Neuronal stem cell (in vitro differentiated cells): ENCODE measurements around the gene TIMM10B. TPM values are rescaled to one million over a fixed set of nuclear protein-coding genes. Genes with fewer than 3 reads are reported as not detected.

ENCODE experiments used
- DNase-seq: peaks from one replicate; pipeline ENCODE4 v3.0.0-alpha.2; 2013; ENCODE audit warnings: low spot score
- H2AFZ ChIP-seq: one replicate; pipeline ENCODE4 v1.6.1; 2013; ENCODE audit warnings: mild to moderate bottlenecking, low read length, inconsistent platforms
- H2AK5ac ChIP-seq: 2 replicates; pipeline ENCODE4 v1.6.1; 2013; ENCODE audit warnings: low read depth, mild to moderate bottlenecking, inconsistent platforms, low read length, moderate library complexity, mixed read lengths
- H2BK120ac ChIP-seq: 2 replicates; pipeline ENCODE4 v1.6.1; 2013; ENCODE audit warnings: low read depth, mild to moderate bottlenecking, inconsistent platforms, low read length, moderate library complexity, mixed read lengths
- H2BK12ac ChIP-seq: one replicate; pipeline ENCODE4 v1.6.1; 2013; ENCODE audit warnings: low read length, inconsistent platforms
- H2BK15ac ChIP-seq: 2 replicates; pipeline ENCODE4 v1.6.1; 2013; ENCODE audit warnings: mild to moderate bottlenecking, low read length, inconsistent platforms, mixed read lengths
- H2BK5ac ChIP-seq: one replicate; pipeline ENCODE4 v1.6.1; 2013; ENCODE audit warnings: inconsistent platforms, mild to moderate bottlenecking, low read length, moderate library complexity
- H3K14ac ChIP-seq: one replicate; pipeline ENCODE4 v1.6.1; 2013; ENCODE audit warnings: low read length, inconsistent platforms
- H3K18ac ChIP-seq: 2 replicates; pipeline ENCODE4 v1.6.1; 2013; ENCODE audit warnings: low read length, inconsistent platforms
- H3K23ac ChIP-seq: 2 replicates; pipeline ENCODE4 v1.6.1; 2013; ENCODE audit warnings: low read depth, mild to moderate bottlenecking, mixed read lengths, low read length, inconsistent platforms; ENCODE audit not compliant: poor library complexity
- H3K27ac ChIP-seq: replicated peaks from 3 replicates; pipeline ENCODE4 v1.5.1; 2013; ENCODE audit warnings: low read length, inconsistent platforms
- H3K27me3 ChIP-seq, 3 experiments: 2 replicates each; pipeline ENCODE4 v1.6.1; 2013; ENCODE audit warnings: low read length in 3 of 3, mild to moderate bottlenecking in 2 of 3, inconsistent platforms in 1 of 3, low read depth in 1 of 3, mixed read lengths in 1 of 3, moderate library complexity in 1 of 3; ENCODE audit not compliant: control insufficient read depth in 3 of 3, insufficient read depth in 3 of 3
- H3K36me3 ChIP-seq, 2 donors: replicated peaks in 1 of 2; 2 replicates each; pipeline ENCODE4 v1.6.1; 2013; ENCODE audit warnings: low read length in 2 of 2; ENCODE audit not compliant: control insufficient read depth in 2 of 2, insufficient read depth in 2 of 2
- H3K4ac ChIP-seq: 2 replicates; pipeline ENCODE4 v1.6.1; 2013; ENCODE audit warnings: inconsistent platforms, mild to moderate bottlenecking, low read length, moderate library complexity
- H3K4me1 ChIP-seq, 2 donors: 1 replicate in 1 of 2; 2 replicates in 1 of 2; pipeline ENCODE4 v1.6.1; 2013; ENCODE audit warnings: low read length in 2 of 2, low read depth in 1 of 2; ENCODE audit not compliant: control insufficient read depth in 2 of 2, insufficient read depth in 1 of 2
- H3K4me2 ChIP-seq: one replicate; pipeline ENCODE4 v1.6.1; 2013; ENCODE audit warnings: mild to moderate bottlenecking, low read length, inconsistent platforms; ENCODE audit not compliant: insufficient read depth, poor library complexity, severe bottlenecking
- H3K4me3 ChIP-seq, 2 donors: 2 replicates each; pipeline ENCODE4 v1.5.1; 2013; ENCODE audit warnings: low read length in 2 of 2, mild to moderate bottlenecking in 2 of 2, inconsistent platforms in 1 of 2, moderate library complexity in 1 of 2
- H3K79me1 ChIP-seq: one replicate; pipeline ENCODE4 v1.6.1; 2013; ENCODE audit warnings: low read depth, mild to moderate bottlenecking, inconsistent platforms, low read length, moderate library complexity
- H3K9ac ChIP-seq: one replicate; pipeline ENCODE4 v1.6.1; 2013; ENCODE audit warnings: mild to moderate bottlenecking, low read depth, low read length, inconsistent platforms; ENCODE audit not compliant: poor library complexity
- H3K9me3 ChIP-seq, 2 donors: replicated peaks in 1 of 2; 2 replicates each; pipeline versions ENCODE3 to v1.6.1; 2013; ENCODE audit warnings: low read length in 2 of 2, mild to moderate bottlenecking in 2 of 2, inconsistent platforms in 1 of 2, low read depth in 1 of 2, mixed read lengths in 1 of 2, moderate library complexity in 1 of 2; ENCODE audit not compliant: control insufficient read depth in 2 of 2, insufficient read depth in 1 of 2
- H4K8ac ChIP-seq: one replicate; pipeline ENCODE4 v1.6.1; 2013; ENCODE audit warnings: low read depth, mild to moderate bottlenecking, inconsistent platforms, low read length, moderate library complexity
- H4K91ac ChIP-seq: one replicate; pipeline ENCODE4 v1.6.1; 2013; ENCODE audit warnings: low read length, low read depth, mild to moderate bottlenecking, inconsistent platforms; ENCODE audit not compliant: poor library complexity
- WGBS, 2 donors: extraction: QIAGEN DNeasy Blood & Tissue Kit; methylation state at CpG; one replicate each; pipeline ENCODE4 v1.1.7; 2013; ENCODE audit warnings: missing lambda C conversion rate in 2 of 2, mixed read lengths in 1 of 2; ENCODE audit not compliant: insufficient read length in 2 of 2, insufficient replicate concordance in 1 of 2; ENCODE audit errors: extremely low coverage in 2 of 2; 5-methylcytosine and 5-hydroxymethylcytosine counted together
- polyA plus RNA-seq, 2 experiments: library from polyadenylated mRNA; stranded (reverse); fragments of 200-250 nt; gene quantifications; one replicate each; pipeline ENCODE4 v1.2.3, GENCODE V29; 2013

Gene TIMM10B, protein sequence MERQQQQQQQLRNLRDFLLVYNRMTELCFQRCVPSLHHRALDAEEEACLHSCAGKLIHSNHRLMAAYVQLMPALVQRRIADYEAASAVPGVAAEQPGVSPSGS
- polyA plus RNA-seq (2013, experiment 1 of 2), result 33.0 TPM
- polyA plus RNA-seq (2013, experiment 2 of 2), result 33.9 TPM

DNA sequence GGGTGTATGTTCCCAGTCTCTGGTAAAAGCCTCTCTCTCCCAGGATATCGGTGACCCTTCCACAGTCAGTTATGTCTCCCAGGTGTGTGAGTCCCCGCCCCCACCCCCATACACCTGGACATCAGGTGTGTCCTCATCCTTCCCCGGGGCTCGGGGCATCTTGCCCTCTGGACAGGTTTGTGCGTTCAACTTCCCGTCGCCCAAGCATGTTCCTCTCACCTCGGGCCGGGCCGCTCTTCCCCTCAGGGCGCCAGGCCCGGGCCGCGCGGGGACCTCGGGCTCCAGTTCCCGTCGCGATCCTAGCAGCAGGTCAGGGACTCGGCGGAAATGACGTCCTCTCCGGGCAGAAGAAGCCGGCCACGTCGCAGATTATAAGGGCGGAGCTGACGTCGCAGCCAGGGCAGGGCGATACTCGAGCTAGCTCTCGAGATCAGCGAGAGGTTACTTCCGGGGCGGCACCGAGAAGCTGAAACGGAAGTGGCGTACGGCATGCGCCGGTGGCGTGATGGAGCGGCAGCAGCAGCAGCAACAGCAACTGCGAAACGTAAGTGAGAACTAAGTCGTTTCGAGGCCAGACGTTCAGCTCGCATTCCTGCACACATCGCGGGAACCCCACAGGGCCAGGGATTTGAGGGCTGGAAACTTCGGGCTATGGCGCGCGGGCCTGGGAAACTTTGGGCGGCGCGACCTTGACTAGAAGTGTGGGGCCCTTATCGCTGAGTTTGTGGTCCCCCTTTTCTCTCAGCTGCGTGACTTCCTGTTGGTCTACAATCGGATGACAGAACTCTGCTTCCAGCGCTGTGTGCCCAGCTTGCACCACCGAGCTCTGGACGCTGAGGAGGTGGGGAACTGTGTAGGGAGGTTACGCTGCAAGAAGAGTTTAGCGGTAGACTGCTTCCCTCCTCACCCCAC lies at the start of gene TIMM10B, which contains the start of gene ARFIP2:
TSS of gene TIMM10B (plus strand) at position 490 of the 912 bp plus-strand sequence. CDS start at position 506, 16 bp downstream.
TSS of gene ARFIP2 (minus strand) at position 320 of the 912 bp plus-strand sequence. CDS start 910 bp downstream, outside the sequence.
- Histone ChIP-seq H3K9ac (peak within 1 kb of the TSS; percentile 96), H3K27me3 (no peaks in the 10 kb centered on the region), H2BK15ac (peak within 1 kb of the TSS; percentile 5), H2BK12ac (peak within 1 kb of the TSS; percentile 33), H3K18ac (peak within 1 kb of the TSS; percentile 86), H2BK5ac (peak within 1 kb of the TSS; percentile 82), H4K8ac (no peak within 1 kb of the TSS), H4K91ac (no peak within 1 kb of the TSS), H3K79me1 (peaks cover 14% of the 10 kb centered on the region), H3K4me2 (peak within 1 kb of the TSS; percentile 96), H3K36me3 (peaks cover 27 to 80% of the 10 kb centered on the region in 2 donors), H3K14ac (no peak within 1 kb of the TSS), H3K9me3 (no peaks in the 10 kb centered on the region), H3K4me3 (peak within 1 kb of the TSS; percentile 84 to 88), H2BK120ac (no peak within 1 kb of the TSS), H3K27ac (peak within 1 kb of the TSS; percentile 57), H3K23ac (peak within 1 kb of the TSS; percentile 86), H2AK5ac (peak within 1 kb of the TSS; percentile 36), H3K4ac (no peak within 1 kb of the TSS), H3K4me1 (peaks cover 5 to 9% of the 10 kb centered on the region in 2 donors), H2AFZ (peak within 1 kb of the TSS; percentile 72)
- WGBS, 2 donors, result no CpG with 5 or more reads among the region's 66 CpGs
- peak; percentile 93 for DNase-seq

DNA sequence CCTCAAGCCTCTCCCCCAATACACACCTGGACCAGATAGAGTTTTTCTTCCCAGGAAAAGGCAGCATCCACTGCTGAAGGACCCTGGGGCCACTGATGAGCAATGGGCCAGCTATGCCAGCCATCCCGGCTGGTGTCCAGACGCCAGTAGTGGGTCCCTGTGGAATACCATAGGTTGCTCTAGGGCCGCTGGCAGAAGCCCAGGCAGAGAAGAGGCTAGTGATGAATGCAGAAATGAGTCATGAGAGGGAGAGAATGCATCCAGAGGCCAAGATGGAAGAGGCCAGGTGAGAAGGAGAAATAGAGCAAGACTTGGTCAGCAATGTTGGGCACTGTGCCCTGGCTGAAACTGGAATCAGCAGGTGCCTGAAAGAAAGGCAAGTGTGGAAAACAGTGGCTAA lies 49.4 kb upstream of the TIMM10B start:
- no peak overlapping the region for H2BK15ac ChIP-seq
- no peak for DNase-seq

DNA sequence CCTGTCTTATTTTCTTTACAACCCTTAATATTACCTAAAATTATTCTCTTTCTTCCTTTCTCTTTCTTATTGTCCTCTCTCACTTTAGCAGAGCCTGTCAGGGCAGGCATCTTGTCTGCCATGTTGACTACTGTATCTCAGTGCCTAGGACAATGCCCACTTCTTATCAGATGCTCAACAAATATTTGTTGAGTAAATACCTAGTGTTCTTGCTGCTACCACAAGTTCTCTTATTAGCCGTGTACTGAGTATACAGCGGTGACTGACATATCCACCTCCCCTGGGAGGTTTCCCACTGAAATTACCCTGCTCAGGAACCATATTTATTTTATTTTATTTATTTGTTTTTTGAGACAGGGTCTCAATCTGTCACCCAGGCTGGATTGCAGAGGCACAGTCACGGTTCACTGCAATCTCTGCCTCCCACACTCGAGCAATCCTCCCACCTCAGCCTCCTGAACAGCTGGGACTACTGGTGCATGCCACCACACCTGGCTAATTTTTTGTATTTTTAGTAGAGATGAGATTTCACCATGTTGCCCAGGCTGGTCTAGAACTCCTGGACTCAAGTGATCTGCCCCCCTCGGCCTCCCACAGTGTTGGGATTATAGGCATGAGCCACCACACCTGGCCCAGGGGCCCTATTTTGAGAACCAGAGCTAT lies 47.2 kb upstream of the TIMM10B start:
- Histone ChIP-seq H3K4me2 (no peak overlapping the region), H3K4me3 (no peak overlapping the region), H2BK120ac (no peak overlapping the region), H3K9me3 (no peaks in the 10 kb centered on the region), H3K4me1 (peaks cover 2% of the 10 kb centered on the region in 2 donors), H3K27ac (no peak overlapping the region), H2BK15ac (no peak overlapping the region), H2BK5ac (no peak overlapping the region), H2BK12ac (no peak overlapping the region), H3K14ac (no peak overlapping the region), H2AFZ (no peak overlapping the region), H3K9ac (no peak overlapping the region), H3K18ac (no peak overlapping the region), H3K27me3 (peaks cover 0 to 11% (median 0%) of the 10 kb centered on the region in 3 experiments), H3K79me1 (no peaks in the 10 kb centered on the region), H4K8ac (no peak overlapping the region), H2AK5ac (no peak overlapping the region), H3K36me3 (no peaks in the 10 kb centered on the region), H3K4ac (no peak overlapping the region), H3K23ac (no peak overlapping the region), H4K91ac (no peak overlapping the region)
- no CpG with 5 or more reads among the region's 5 CpGs for WGBS, 2 donors
- DNase-seq, result no peak

More for the DNA sequence above, 49.4 kb upstream of the TIMM10B start:
- Histone ChIP-seq H2AFZ (no peak overlapping the region), H3K79me1 (no peaks in the 10 kb centered on the region), H3K4me1 (peaks cover 0 to 4% of the 10 kb centered on the region in 2 donors), H3K36me3 (no peaks in the 10 kb centered on the region), H3K9ac (no peak overlapping the region), H3K4me2 (no peak overlapping the region), H4K91ac (no peak overlapping the region), H2BK12ac (no peak overlapping the region), H3K27ac (no peak overlapping the region), H3K9me3 (no peaks in the 10 kb centered on the region), H3K14ac (no peak overlapping the region), H3K4ac (no peak overlapping the region), H3K18ac (no peak overlapping the region), H3K4me3 (no peak overlapping the region), H3K23ac (no peak overlapping the region), H4K8ac (no peak overlapping the region), H3K27me3 (peaks cover 0 to 15% (median 0%) of the 10 kb centered on the region in 3 experiments), H2AK5ac (no peak overlapping the region), H2BK120ac (peak overlapping the region; percentile 43), H2BK5ac (no peak overlapping the region)
- no CpG with 5 or more reads among the region's 3 CpGs for WGBS, 2 donors
